ENCODE results near the gene ERC2.
"Not testable (repeated sequence)": the region's sequence is repeated elsewhere in the genome, so short reads cannot be mapped to it uniquely, and the experiment has no call there.

ERC2 gene

GRCh38 chr3:56087451-56088053 is 380.7 kb downstream of the ERC2 start:
- Mint-ChIP-seq H3K27ac (no peak overlapping the region), H3K4me1 (ENCODE audit: low read depth in 2 of 2) (no peaks in the 10 kb centered on the region), H3K36me3 (ENCODE audit: insufficient read depth) (no peaks in the 10 kb centered on the region), H3K4me3 (no peak overlapping the region), H3K9me3 (peaks cover 8% of the 10 kb centered on the region in 2 donors), H3K27me3 (no peaks in the 10 kb centered on the region)
- DNase-seq (no peak), ATAC-seq (replicated peaks) (no peak)

- Mint-ChIP-seq H3K4me3 (no peak overlapping the region), H3K27ac (no peak overlapping the region), H3K36me3 (ENCODE audit: insufficient read depth) (no peaks in the 10 kb centered on the region), H3K4me1 (ENCODE audit: low read depth in 2 of 2) (no peaks in the 10 kb centered on the region), H3K27me3 (no peaks in the 10 kb centered on the region), H3K9me3 (peaks cover 8% of the 10 kb centered on the region in 2 donors)
- ATAC-seq (replicated peaks): no peak
- no peak for DNase-seq
Measured at GRCh38 chr3:56086355-56086754, 381.9 kb downstream of the ERC2 start.

GRCh38 chr3:56081246-56081645 is 387.0 kb downstream of the ERC2 start:
- Mint-ChIP-seq H3K27ac (no peak overlapping the region), H3K9me3 (peaks cover 4 to 8% of the 10 kb centered on the region in 2 donors), H3K36me3 (ENCODE audit: insufficient read depth) (no peaks in the 10 kb centered on the region), H3K4me1 (ENCODE audit: low read depth in 2 of 2) (no peaks in the 10 kb centered on the region), H3K4me3 (no peak overlapping the region), H3K27me3 (no peaks in the 10 kb centered on the region)
- DNase-seq: no peak
- ATAC-seq (replicated peaks): no peak

- Mint-ChIP-seq H3K9me3 (no peaks in the 10 kb centered on the region), H3K27me3 (no peaks in the 10 kb centered on the region), H3K36me3 (ENCODE audit: insufficient read depth) (no peaks in the 10 kb centered on the region), H3K4me3 (no peak overlapping the region), H3K4me1 (ENCODE audit: low read depth in 2 of 2) (no peaks in the 10 kb centered on the region), H3K27ac (no peak overlapping the region)
- ATAC-seq (replicated peaks) (no peak), DNase-seq (no peak)
Measured at GRCh38 chr3:56076746-56077145, 391.5 kb downstream of the ERC2 start.

- Mint-ChIP-seq H3K4me3 (no peak overlapping the region), H3K27me3 (no peaks in the 10 kb centered on the region), H3K36me3 (ENCODE audit: insufficient read depth) (no peaks in the 10 kb centered on the region)
Measured at GRCh38 chr3:56075089-56075488, 393.2 kb downstream of the ERC2 start.

GRCh38 chr3:56069766-56070165 is 398.5 kb downstream of the ERC2 start:
- no peaks in the 10 kb centered on the region for H3K4me1 Mint-ChIP-seq (ENCODE audit: low read depth in 2 of 2)
- H3K27me3 Mint-ChIP-seq: no peaks in the 10 kb centered on the region
- no peak overlapping the region for H3K4me3 Mint-ChIP-seq
- ATAC-seq (replicated peaks) (no peak), DNase-seq (no peak)
- H3K9me3 Mint-ChIP-seq: peaks cover 6 to 18% of the 10 kb centered on the region in 2 donors
- H3K27ac Mint-ChIP-seq: no peak overlapping the region
- no peaks in the 10 kb centered on the region for H3K36me3 Mint-ChIP-seq (ENCODE audit: insufficient read depth)

More at GRCh38 chr3:56075089-56075488, 393.2 kb downstream of the ERC2 start:
- no peak for DNase-seq
- H3K9me3 Mint-ChIP-seq: no peaks in the 10 kb centered on the region
- H3K4me1 Mint-ChIP-seq (ENCODE audit: low read depth in 2 of 2): no peaks in the 10 kb centered on the region
- ATAC-seq (replicated peaks): no peak
- H3K27ac Mint-ChIP-seq: no peak overlapping the region

GRCh38 chr3:56066405-56066804 is 401.9 kb downstream of the ERC2 start:
- H3K36me3 Mint-ChIP-seq (ENCODE audit: insufficient read depth); DNase-seq; H3K27me3 Mint-ChIP-seq; ATAC-seq (replicated peaks); H3K4me1 Mint-ChIP-seq (ENCODE audit: low read depth in 2 of 2); H3K27ac Mint-ChIP-seq; H3K4me3 Mint-ChIP-seq: not testable (repeated sequence)
- peaks cover 12 to 18% of the 10 kb centered on the region in 2 donors for H3K9me3 Mint-ChIP-seq

GRCh38 chr3:56064684-56065083 is 403.6 kb downstream of the ERC2 start:
- H3K36me3 Mint-ChIP-seq (ENCODE audit: insufficient read depth): no peaks in the 10 kb centered on the region
- ATAC-seq (replicated peaks) (no peak), DNase-seq (no peak)
- H3K4me1 Mint-ChIP-seq (ENCODE audit: low read depth in 2 of 2): no peaks in the 10 kb centered on the region
- no peak overlapping the region for H3K4me3 Mint-ChIP-seq
- H3K9me3 Mint-ChIP-seq: peaks cover 12 to 18% of the 10 kb centered on the region in 2 donors
- no peaks in the 10 kb centered on the region for H3K27me3 Mint-ChIP-seq
- H3K27ac Mint-ChIP-seq: no peak overlapping the region

GRCh38 chr3:56061279-56061626 is 407.0 kb downstream of the ERC2 start:
- Mint-ChIP-seq H3K9me3 (peaks cover 0 to 9% of the 10 kb centered on the region in 2 donors), H3K4me1 (ENCODE audit: low read depth in 2 of 2) (no peaks in the 10 kb centered on the region), H3K27ac (no peak overlapping the region), H3K27me3 (no peaks in the 10 kb centered on the region), H3K36me3 (ENCODE audit: insufficient read depth) (no peaks in the 10 kb centered on the region), H3K4me3 (no peak overlapping the region)
- no peak for DNase-seq
- ATAC-seq (replicated peaks): no peak

- H3K9me3 Mint-ChIP-seq: peaks cover 0 to 8% of the 10 kb centered on the region in 2 donors
- DNase-seq (no peak), ATAC-seq (replicated peaks) (no peak)
- no peak overlapping the region for H3K4me3 Mint-ChIP-seq
- no peaks in the 10 kb centered on the region for H3K36me3 Mint-ChIP-seq (ENCODE audit: insufficient read depth)
- no peaks in the 10 kb centered on the region for H3K4me1 Mint-ChIP-seq (ENCODE audit: low read depth in 2 of 2)
- H3K27ac Mint-ChIP-seq: no peak overlapping the region
- no peaks in the 10 kb centered on the region for H3K27me3 Mint-ChIP-seq
Measured at GRCh38 chr3:56060521-56061278, 407.6 kb downstream of the ERC2 start.

GRCh38 chr3:56059731-56060130 is 408.5 kb downstream of the ERC2 start:
- DNase-seq: no peak
- H3K27ac Mint-ChIP-seq: no peak overlapping the region
- H3K9me3 Mint-ChIP-seq: peaks cover 0 to 6% of the 10 kb centered on the region in 2 donors
- ATAC-seq (replicated peaks): no peak
- no peaks in the 10 kb centered on the region for H3K36me3 Mint-ChIP-seq (ENCODE audit: insufficient read depth)
- no peaks in the 10 kb centered on the region for H3K4me1 Mint-ChIP-seq (ENCODE audit: low read depth in 2 of 2)
- no peaks in the 10 kb centered on the region for H3K27me3 Mint-ChIP-seq
- H3K4me3 Mint-ChIP-seq: no peak overlapping the region

- ATAC-seq (replicated peaks) (no peak), DNase-seq (no peak)
- no peak overlapping the region for H3K27ac Mint-ChIP-seq
- no peak overlapping the region for H3K4me3 Mint-ChIP-seq
- no peaks in the 10 kb centered on the region for H3K27me3 Mint-ChIP-seq
- peaks cover 0 to 12% of the 10 kb centered on the region in 2 donors for H3K9me3 Mint-ChIP-seq
- no peaks in the 10 kb centered on the region for H3K4me1 Mint-ChIP-seq (ENCODE audit: low read depth in 2 of 2)
- no peaks in the 10 kb centered on the region for H3K36me3 Mint-ChIP-seq (ENCODE audit: insufficient read depth)
Measured at GRCh38 chr3:56055951-56056350, 412.3 kb downstream of the ERC2 start.

GRCh38 chr3:56055546-56055945 is 412.7 kb downstream of the ERC2 start:
- peaks cover 0 to 12% of the 10 kb centered on the region in 2 donors for H3K9me3 Mint-ChIP-seq
- H3K27ac Mint-ChIP-seq: no peak overlapping the region
- no peak overlapping the region for H3K4me3 Mint-ChIP-seq
- H3K36me3 Mint-ChIP-seq (ENCODE audit: insufficient read depth): no peaks in the 10 kb centered on the region
- H3K4me1 Mint-ChIP-seq (ENCODE audit: low read depth in 2 of 2): no peaks in the 10 kb centered on the region
- ATAC-seq (replicated peaks) (no peak), DNase-seq (no peak)
- H3K27me3 Mint-ChIP-seq: no peaks in the 10 kb centered on the region

GRCh38 chr3:56054844-56055243 is 413.4 kb downstream of the ERC2 start:
- no peaks in the 10 kb centered on the region for H3K4me1 Mint-ChIP-seq (ENCODE audit: low read depth in 2 of 2)
- H3K27ac Mint-ChIP-seq: no peak overlapping the region
- no peaks in the 10 kb centered on the region for H3K36me3 Mint-ChIP-seq (ENCODE audit: insufficient read depth)
- H3K9me3 Mint-ChIP-seq: peaks cover 0 to 12% of the 10 kb centered on the region in 2 donors
- ATAC-seq (replicated peaks) (no peak), DNase-seq (no peak)
- no peak overlapping the region for H3K4me3 Mint-ChIP-seq
- H3K27me3 Mint-ChIP-seq: no peaks in the 10 kb centered on the region
